Measurements from ENCODE around the gene MET. TPM values are rescaled to one million over a fixed set of nuclear protein-coding genes. Genes with fewer than 3 reads are reported as not detected.
A peak's percentile ranks its signal among the peaks of the same experiment; 100 is the strongest.
"Not testable (repeated sequence)": the region's sequence is repeated elsewhere in the genome, so short reads cannot be mapped to it uniquely, and the experiment has no call there.

Gene MET
- total and polyA plus RNA-seq, 8 donors = 2.0 to 23.5 (median 13.4) TPM

DNA sequence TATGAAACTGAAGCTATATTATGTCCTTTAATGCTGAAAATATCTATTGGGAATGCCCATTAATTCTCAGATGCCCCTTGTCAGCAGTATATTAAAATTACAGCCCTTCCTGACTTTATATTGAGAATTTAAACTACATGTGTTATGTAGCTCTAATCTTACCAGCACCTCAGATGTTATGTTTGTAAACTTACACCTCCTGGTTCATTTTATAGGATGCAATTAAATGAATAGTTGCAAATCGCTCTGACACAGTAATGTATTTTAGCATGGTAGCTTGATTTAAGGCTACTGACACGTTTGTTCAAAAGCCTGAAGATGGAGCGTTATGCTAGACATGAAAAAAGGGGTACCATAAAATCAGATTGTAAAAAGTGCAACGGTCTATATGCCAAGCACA, 35.0 kb upstream of the MET start:
- no peak for TF ChIP-seq CTCF (IDR thresholded peaks at IDR 0.05)
- intact Hi-C loops (cut with DNase I) = no loop called here
- Histone ChIP-seq H3K4me3 (no peak overlapping the region), H3K9me3 (no peaks in the 10 kb centered on the region), H3K4me1 (peaks cover 0 to 3% (median 0%) of the 10 kb centered on the region in 3 donors), H3K27me3 (no peaks in the 10 kb centered on the region), H3K36me3 (no peaks in the 10 kb centered on the region), H3K27ac (no peak overlapping the region)
- FAIRE-seq (no peak), ATAC-seq (no peak), DNase-seq (no peak)
- 82 to 86% methylated on average over 4 of the region's 4 CpGs for WGBS, 2 donors

- intact Hi-C loops (cut with DNase I); ATAC-seq; H3K36me3 ChIP-seq; H3K4me1 ChIP-seq; H3K27me3 ChIP-seq; H3K27ac ChIP-seq; H3K4me3 ChIP-seq; H3K9me3 ChIP-seq; FAIRE-seq: not testable (repeated sequence)
- peak in 1 of 6 donors; percentile 41 for DNase-seq
- 96 to 99% methylated on average over 29 of the region's 29 CpGs for WGBS, 2 donors
These were observed 33.4 kb upstream of the MET start for GRCh38 chr7:116638592-116638991.

GRCh38 chr7:116641551-116642153, 30.3 kb upstream of the MET start:
- DNase-seq (no peak), FAIRE-seq (peak; percentile 82), ATAC-seq (no peak)
- 96 to 98% methylated on average over 2 of the region's 2 CpGs for WGBS, 2 donors
- H3K4me1 ChIP-seq = no peaks in the 10 kb centered on the region
- TF ChIP-seq CTCF (IDR thresholded peaks at IDR 0.05) = no peak
- intact Hi-C loops (cut with DNase I) = no loop called here
- H3K27me3 ChIP-seq = no peaks in the 10 kb centered on the region
- no peak overlapping the region for H3K4me3 ChIP-seq
- H3K27ac ChIP-seq = no peak overlapping the region
- no peaks in the 10 kb centered on the region for H3K36me3 ChIP-seq
- no peaks in the 10 kb centered on the region for H3K9me3 ChIP-seq

DNA sequence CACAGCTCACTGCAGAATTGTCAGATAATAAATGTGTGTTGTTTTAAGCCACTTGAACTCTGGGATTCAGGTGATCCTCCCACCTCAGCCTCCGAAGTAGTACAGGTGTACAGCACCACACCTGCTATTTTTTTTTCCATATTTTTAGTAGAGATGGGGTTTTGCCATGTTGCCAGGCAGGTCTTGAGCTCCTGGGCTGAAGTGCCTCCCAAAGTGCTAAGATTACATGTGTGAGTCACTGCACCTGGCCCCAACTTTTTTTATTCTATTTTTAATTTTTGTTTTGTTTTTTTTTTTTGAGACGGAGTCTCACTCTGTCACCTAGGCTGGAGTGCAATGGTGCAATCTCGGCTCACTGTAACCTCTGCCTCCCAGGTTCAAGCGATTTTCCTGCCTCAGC, 28.8 kb upstream of the MET start:
- H3K36me3 ChIP-seq; intact Hi-C loops (cut with DNase I); H3K4me1 ChIP-seq; H3K27me3 ChIP-seq; H3K9me3 ChIP-seq; H3K4me3 ChIP-seq; H3K27ac ChIP-seq; DNase-seq; FAIRE-seq; ATAC-seq: not testable (repeated sequence)
- WGBS, 2 donors = 67 to 79% methylated on average over 4 of the region's 4 CpGs

GRCh38 chr7:116644628-116645027, 27.4 kb upstream of the MET start:
- TF ChIP-seq CTCF (IDR thresholded peaks at IDR 0.05) = no peak
- intact Hi-C loops (cut with DNase I) = no loop called here
- no peak for DNase-seq
- no peaks in the 10 kb centered on the region for H3K4me1 ChIP-seq
- no peaks in the 10 kb centered on the region for H3K9me3 ChIP-seq
- H3K27me3 ChIP-seq = no peaks in the 10 kb centered on the region
- FAIRE-seq = no peak
- H3K36me3 ChIP-seq = no peaks in the 10 kb centered on the region
- WGBS, 2 donors = 79 to 87% methylated on average over 6 of the region's 6 CpGs
- no peak for ATAC-seq
- no peak overlapping the region for H3K27ac ChIP-seq
- no peak overlapping the region for H3K4me3 ChIP-seq

GRCh38 chr7:116647290-116647689, 24.7 kb upstream of the MET start:
- FAIRE-seq (no peak), ATAC-seq (no peak), DNase-seq (no peak)
- H3K4me3 ChIP-seq = no peak overlapping the region
- no peaks in the 10 kb centered on the region for H3K9me3 ChIP-seq
- H3K36me3 ChIP-seq = no peaks in the 10 kb centered on the region
- WGBS, 2 donors = 74 to 80% methylated on average over 2 of the region's 2 CpGs
- TF ChIP-seq CTCF (IDR thresholded peaks at IDR 0.05) = no peak
- H3K4me1 ChIP-seq = no peaks in the 10 kb centered on the region
- H3K27me3 ChIP-seq = no peaks in the 10 kb centered on the region
- no peak overlapping the region for H3K27ac ChIP-seq
- intact Hi-C loops (cut with DNase I) = no loop called here
